NCI-H446 treated with DMSO at 0.1 percent for 48 hours (cell line): ENCODE data around the gene OSBP.
A peak's percentile ranks its signal among the peaks of the same experiment; 100 is the strongest.

Experiments
- DNase-seq: peaks from one replicate; lab custom pipeline; 2025; lab: John Stamatoyannopoulos, UW

OSBP gene

DNA sequence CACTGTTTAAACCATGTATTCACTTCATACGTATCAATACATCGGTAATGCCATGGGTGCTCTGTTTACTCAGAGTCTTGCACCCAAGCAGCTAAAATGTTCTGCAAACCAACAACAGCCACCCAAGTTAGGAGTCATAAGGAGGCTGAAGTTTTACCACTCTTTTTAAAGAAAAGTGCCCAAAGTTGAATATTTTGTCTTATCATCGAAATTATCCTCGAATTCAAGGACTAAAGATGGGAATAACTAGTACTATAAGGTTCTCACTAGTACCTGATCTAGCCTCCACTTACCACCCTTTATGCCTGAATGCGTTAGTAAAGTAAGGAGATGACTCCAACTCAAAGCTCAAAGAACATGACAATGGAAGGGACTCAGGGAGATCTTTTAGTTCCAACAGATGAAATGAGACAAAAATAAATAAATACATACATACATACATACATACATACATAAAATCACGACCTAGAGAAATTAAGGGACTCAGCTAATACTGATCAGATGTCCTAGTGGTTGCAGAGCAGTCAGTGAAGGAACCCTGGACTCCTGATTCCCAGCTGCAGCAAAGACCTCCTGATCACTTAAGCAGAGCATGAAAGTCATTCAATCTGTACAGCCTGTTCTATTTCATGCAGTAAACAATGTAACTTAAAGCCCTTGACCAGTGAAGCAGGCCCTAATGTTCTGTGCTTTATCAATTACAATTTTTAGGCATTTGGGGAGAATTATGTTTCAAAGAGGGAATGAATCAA is 7.7 kb downstream of the OSBP start:
- no peak for DNase-seq

DNA sequence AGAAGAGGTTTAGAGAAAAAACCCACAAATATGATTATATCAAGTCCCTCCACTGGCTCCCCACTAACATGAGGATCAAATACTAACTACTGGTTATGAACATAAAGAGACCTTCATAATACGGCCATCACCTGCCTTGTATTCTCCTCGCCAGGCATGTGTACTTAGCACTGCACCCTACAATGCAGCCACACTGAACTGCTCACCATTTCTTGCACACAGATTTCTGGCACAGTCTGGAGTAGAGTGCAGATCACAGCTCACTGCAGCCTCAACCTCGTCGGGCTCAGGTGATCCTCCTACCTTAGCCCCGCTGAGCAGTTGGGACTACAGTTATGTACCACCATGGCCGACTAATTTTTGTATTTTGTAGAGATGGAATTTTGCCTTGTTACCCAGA is 13.1 kb downstream of the OSBP start:
- DNase-seq, result no peak

DNA sequence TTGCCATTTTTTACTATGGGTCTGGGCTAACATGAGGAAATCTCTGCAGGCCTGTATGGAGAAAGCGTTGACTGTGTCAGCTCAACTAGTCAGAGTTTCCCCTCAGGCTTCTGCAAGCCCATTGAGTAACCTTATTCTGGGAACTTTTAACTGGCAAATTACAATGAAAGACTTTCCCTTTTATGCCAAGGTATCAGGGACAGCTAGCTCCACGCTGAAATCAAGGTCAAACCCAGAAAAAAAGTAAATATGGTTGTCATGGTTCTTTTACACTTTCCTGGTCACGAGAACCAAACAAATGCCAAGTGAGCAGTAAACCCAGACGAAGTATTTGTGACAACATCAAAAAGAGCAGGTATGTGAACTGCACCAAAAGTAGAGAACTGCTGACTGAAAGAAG is 13.8 kb downstream of the OSBP start:
- no peak for DNase-seq

DNA sequence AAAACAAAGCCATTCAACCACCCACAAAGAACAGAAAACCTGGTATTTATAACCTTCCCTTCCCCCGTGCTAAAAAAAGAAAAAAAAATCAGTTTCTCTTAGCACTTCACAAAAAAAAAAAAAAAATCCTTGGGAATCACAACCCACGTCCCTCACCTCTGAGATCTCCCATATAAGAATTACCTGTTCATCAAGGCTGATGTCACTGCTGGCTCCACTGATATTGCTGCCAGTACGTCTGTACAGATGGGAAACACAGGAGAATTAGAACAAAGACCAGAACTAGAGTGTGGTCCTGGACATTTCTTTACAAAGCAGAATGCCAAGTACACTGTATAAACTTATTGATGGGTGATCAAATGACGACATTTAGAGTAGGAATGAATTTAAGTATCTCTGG is 14.9 kb downstream of the OSBP start:
- no peak for DNase-seq

DNA sequence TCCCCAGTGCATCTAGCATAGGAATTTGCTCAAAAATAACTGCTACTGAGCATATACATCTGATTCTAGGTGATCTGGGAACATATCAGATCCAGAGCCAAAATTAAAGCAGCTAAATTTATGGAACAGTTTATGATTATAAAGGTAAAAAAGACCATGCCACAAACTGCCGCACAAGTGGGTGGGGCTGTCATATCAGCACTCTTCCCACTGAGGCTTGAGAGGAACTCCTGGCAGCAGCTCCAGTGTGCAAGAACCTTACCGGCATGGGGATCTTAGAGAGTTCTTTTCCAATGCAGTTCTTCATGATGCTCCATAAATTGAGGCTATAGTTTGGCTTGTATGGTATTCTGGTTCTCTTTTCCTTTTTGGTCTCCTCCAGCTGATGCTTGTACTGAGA is 15.3 kb downstream of the OSBP start:
- DNase-seq, result no peak

DNA sequence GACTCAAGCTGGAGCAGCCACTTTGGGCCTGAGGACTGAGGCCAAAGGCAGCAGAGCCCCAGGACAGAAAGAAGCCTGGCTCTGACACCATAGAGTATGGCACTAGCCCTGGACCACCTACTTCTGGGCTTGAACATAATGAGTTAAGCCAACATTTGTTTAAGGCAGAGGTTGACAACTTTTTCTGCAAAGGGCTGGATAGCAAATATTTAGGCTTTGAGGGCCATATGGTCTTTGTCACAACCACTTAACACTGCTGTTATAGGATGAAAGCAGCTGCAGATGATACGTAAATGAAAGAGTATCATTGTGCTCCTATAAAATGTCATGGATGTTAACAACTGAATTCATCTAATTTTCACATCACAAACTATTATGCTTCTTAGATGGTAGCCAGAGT is 16.6 kb downstream of the OSBP start:
- DNase-seq, result no peak

DNA sequence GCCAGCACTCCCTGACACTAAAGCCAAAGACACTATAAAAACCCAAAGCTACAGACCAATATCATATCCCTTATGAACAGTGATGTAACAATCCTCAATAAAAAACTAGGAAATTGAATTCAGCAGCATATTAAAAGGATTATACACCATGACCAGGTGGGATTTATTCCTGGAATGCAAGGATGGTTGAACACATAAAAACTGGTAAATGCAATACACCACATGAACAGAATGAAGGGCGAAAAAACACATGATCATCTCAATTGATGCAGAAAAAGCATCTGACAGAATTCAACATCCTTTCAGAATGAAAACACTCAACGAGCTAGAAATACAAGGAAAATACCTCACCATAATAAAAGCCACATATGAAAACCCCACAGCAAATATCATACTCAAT is 31.3 kb downstream of the OSBP start:
- DNase-seq, result no peak

DNA sequence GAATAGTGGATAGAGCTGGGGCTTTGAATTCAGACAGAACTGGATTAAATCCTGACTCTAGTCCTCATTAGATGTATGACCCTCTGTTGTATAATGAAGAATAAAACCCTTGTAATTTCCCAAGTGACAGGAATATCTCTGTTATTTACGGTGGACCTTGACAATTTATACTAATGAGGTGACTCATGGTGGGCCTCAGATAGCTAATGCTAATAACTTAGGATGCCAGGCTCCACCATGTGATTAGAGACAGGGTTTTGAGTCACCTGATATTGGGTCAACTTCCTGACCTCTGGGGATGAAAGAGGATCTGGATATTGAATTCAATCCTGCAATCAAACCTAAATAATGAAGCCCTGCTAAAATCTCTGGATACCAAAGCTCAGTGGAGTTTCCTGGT is 33.6 kb downstream of the OSBP start:
- no peak for DNase-seq

DNA sequence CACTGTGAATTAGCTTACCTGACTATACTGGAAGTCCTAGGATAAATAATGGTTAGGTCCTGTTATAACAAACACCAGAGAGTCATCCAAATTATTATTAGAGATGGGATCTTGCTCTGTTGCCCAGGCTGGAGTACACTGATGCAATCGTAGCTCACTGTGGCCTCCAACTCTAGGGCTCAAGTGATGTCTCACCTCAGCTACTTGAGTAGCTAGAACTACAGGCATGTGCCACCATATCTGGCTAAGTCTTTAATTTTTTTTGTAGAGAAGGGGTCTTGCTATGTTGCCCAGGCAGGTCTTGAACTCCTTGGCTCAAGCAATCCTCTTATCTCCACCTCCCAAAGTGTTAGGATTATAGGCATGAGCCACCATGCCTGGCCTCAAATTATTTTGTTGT is 37.2 kb downstream of the OSBP start:
- no peak for DNase-seq

DNA sequence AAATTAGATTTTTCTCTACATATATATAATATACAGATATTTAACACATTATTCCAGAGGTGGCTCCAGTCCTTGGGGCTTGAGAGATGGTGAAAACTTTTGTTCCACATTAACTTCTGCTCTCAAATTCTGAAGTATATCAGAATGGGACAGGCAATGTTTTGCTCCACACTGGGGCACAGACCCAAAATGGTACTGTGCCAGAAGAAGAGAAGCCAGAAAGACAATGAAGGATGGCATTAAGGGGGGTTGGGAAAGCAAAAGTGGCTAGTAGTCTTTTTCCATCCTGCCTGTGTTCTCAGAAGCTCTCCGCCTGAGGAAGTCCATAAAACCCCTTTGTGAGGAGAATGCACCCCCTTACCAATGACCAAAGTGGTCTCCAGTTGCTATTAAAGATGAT is 40.1 kb downstream of the OSBP start:
- DNase-seq, result no peak

DNA sequence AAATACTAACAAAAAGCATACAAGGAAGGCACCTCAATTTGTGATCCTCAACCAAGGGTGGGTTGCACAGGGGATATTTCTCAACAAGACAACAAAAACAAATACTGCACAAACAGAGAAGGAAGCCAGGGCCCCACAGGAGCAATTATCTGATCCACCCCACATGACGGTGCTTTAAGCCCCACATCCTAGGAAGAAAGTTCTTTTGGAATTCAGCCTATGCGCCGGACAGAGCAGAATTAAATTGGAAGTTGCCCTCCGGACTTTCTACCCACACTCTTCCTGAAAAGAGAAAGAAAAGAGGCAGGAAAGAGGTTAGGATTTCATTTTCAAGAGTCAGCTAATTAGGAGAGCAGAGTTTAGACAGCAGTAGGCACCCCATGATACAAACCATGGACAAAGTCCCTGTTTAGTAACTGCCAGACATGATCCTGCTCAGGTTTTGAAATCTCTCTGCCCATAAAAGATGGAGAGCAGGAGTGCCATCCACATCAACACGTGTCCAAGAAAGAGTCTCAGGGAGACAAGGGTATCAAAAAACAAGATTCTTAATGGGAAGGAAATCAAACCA is 40.6 kb downstream of the OSBP start:
- DNase-seq, result no peak

DNA sequence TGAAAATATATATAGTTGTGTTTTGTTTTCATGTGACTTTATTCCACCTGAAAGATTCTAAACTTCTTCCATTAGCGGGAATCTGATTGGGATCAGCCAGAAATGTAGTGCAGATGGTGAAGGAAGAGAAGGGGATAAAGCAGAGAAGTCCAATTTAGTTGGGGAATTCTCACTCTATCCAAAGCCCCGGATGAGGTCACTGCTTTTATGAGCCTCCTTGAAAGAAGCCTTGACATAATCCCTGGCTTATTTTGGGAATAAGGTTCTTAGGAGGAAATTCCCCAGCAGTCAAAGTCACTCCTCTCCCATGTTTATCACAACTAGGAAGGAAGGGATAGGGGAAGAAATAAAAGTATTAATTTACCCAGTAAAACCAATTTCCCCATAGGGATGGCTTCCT is 41.1 kb downstream of the OSBP start:
- DNase-seq, result no peak

DNA sequence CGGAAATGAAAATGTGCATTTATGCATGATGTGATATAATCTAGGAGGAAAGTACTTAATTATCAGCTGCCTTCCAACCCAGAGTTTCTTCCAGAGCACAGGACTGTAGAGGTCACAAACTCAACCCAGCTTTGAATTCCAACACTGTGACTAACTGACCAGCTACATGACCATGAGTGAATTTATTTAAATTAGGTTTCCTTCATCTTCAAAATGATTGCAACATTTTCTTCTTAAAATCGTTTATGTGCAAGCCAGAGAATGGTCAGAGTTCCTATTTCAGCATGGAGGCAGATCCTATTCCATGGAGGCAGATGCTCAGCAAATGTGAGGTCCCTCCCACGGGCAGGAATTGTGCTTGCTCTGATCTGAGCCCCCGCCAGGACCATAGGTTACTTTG is 42.4 kb downstream of the OSBP start:
- no peak for DNase-seq

DNA sequence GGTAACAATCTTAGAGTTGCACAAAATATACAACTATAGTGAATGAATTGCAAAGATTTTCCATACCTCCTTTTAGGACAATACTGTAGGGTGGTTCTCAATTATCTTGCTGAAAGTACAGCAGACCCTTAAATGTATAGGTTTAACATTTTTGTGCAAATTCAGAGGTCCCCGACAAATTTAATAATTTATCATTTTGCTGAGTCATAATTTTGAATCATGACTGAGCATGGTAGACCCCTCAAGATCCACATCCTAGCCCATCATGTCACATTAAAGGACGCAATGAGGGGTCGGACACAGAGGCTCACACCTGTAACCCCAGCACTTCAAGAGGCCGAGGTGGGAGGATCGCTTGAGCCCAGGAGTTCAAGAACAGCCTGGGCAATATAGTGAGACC is 43.5 kb downstream of the OSBP start:
- no peak for DNase-seq

DNA sequence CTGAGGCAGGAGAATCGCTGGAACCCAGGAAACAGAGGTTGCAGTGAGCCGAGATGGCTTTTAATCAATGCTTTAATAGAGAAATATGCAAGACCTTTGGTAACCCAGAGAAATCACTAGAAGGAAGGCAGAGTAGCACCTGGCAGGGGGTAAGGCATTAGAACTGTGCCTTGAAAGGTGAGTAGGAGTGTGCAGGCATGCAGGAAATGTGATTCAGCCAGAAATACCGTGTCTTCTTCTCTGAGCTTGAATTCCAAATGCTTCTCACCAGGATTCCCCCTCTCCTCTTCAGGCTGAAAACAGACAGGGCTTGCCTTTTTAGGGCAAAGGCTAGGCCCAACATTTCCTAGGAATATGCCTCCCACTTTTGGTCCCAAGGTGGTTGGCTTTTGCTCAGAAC is 53.3 kb downstream of the OSBP start:
- no peak for DNase-seq

DNA sequence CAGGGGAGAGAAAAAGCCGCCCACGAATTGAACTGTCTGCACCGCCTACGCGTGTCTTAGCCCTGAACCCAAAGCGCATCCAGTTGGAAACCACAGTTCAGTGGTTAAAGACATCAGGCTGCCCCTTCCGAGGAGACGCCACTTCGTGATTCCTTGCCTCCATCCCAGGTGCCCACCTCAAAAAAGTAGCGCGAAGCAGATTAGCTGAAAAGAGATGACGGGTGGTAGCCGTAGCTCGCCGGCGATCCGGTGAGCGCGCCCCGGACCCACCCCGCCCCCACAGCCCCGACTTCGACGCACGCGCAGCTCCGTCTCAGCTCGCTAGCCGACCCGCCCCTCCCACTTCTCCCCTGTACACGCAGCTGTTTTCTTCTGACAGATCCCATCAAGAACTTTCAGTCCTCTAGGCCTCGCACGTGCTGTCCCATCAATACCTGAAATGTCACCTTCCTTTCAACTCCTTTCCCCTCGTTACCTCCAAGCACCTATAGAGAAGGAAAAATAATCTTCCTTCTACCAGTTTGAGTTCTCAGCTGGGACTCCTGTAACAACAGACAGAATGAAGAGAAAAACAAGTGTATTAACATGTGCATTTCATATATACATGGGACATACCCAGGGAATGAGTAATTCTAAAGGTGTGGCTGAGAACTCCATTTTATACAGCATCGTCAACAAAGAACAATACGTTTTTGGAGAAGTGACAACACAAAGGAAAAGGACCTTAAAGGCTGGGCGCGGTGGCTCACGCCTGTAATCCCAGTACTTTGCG is 54.7 kb downstream of the OSBP start:
- DNase-seq, result peak; percentile 75

DNA sequence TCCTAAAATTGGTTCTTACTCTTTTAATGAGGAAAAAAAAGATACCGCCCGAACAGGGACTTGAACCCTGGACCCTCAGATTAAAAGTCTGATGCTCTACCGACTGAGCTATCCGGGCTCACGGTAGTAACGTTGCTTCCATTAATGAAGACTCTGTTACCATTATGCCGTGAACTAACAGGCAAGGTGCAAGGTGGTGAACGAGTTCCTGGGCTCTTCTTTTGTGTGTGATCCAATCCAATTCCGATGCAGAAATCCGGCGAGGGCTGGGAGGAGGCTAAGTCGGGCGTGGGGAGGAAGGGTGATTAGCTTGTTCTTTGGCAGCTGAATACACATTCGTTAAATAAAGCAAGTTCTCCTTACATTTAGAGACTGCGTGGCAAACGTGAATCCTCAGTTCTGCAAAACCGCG is 55.3 kb downstream of the OSBP start:
- peak; percentile 37 for DNase-seq

DNA sequence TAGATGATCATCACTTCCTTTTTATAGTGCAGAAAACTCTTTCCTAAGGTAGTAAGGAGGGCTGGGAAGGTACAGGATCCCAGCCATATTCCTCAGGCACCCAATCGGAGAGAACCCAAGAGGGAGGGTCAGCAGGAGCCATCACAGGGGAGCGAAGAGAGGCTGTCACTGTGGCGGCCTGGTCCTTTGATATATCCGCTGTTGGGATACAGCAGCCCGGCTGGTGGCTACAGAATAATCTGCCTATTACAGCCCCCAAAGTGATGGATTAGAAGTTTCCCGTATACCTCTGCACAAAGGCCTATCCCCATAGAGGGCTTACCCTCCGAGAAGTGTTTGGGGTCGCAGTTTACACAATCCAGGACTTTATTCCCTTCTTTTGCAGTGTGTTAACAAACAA is 55.7 kb downstream of the OSBP start:
- DNase-seq, result no peak

DNA sequence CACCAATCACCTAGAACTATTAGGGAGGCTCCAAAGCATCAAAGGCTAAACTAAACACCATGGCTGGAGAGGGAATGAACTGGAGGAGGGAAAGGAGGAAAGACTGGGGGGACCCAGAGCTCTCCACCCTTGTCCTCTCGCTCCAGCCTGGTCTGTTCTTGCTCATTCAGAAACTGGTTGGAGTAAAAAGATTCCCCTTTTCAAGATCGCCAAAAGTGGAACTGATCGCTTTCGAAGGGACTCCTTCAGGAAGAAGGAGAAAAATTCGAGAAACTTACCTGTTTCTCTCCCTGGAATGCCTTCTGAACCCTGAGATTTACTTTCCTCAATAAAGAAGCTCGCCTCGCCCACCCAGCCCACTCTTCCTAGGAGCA is 57.3 kb downstream of the OSBP start:
- no peak for DNase-seq

DNA sequence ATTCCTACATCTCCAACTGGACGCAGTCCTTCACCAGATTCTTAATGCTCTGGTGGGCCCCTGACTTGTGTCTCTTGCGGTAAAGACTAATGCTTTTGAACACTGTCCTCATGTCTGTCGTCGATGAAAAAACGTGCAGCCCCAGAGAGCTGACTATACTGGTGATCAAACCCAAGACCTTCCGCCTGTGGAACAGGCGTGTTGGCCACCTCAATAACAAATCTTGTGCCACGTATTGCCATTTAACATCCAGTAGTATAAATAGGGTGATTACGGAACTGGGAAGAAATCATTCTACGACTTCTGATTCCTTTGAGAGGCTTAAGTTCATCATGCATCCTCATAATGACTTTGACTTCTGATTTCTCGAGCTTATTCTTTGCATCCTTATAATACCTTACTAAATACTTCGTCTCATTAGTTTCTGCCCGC is 58.6 kb downstream of the OSBP start:
- no peak for DNase-seq

DNA sequence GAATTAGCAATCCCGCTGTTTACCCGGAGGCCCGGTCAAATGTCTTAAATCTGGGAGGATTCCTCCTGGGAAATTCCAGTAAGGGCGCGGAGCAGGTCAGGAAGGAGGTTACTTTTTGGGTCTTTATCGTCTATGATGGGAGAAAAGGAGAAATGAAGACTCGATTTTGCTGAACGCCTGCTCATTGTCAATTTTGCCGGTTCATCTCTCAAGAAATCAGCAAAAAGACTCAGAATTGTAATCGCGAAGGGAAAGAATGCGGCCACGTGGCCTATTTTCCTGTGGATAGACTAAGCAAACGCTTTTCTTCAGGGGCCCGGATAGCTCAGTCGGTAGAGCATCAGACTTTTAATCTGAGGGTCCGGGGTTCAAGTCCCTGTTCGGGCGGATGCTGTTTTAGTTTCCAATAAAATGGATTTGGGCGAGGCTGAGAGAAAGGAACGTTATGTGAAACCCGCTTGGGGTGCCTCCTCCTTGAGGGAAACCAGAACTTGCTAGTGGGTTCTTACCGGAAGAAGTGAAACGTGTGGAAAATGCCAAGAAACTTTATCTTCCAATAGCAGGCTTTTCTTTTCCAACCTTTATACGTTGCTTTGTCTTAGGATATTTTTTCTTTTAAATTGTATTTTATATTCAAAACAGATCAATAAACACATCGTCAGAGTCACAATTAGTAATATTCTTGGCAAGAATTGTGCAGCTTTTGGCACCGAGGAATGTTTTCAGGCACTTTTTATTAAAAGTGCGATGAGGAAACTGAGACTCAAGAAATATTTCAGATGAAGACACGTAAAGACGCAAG is 59.3 kb downstream of the OSBP start:
- peak; percentile 49 for DNase-seq

DNA sequence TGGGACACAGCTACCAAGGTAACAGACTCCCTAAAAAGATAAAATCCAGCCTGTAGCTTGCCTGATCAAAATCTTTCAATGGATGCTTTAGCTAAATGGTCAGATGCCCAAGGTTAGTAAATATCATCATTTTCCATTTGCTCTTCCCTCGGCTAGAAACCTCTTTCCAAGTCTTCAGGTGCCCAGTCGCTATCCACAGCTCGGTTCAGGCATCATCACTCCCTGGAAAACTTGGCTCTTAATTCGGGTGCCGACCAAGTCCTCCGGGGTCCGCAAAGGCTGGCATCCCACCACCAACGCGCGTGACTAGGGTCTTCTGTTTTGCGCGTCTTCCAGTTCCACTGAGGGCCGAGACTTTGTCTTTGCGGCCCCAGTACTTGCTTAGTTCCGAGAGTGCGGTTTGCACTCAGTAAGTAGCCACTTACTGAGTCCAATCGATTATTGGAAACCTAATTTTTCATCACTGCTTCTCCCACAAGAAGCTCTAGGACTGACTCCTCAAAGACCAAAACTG is 59.9 kb downstream of the OSBP start:
- DNase-seq, result no peak
